ENCODE results near the gene SMAD5.

Gene SMAD5

DNA sequence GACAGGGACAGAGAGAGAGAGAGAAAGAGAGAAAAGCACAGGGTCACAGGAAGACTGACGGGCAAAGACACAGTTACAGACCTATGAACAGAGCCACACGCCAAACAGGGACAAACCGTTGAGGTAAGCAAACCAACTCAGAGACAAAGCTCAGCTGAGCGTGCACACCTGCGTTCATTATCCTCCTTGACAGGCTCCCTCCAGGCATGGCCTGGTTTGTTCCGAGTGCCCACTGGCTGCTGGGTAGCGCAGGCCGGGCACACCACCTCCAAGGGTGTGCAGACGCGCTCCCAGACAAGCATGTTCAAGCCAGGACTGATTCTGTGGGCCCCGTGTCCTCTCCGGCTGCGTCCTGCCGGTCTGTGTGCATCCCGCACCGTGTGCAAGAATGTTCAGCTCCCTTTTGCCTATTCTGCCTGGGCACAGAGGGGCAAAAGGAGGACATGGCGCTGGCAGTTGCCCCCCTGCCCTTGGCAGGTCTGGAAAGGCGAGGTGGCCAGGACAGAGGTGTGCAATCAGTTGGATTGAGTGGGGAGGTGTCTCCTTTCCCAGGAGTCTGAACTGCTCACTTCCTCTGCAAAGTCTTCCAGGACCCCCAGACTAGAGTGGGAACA is 60.8 kb downstream of the SMAD5 start:
- in situ Hi-C loops (cut with MboI; ENCODE audit: low sequenced_read_pairs): no loop called here

DNA sequence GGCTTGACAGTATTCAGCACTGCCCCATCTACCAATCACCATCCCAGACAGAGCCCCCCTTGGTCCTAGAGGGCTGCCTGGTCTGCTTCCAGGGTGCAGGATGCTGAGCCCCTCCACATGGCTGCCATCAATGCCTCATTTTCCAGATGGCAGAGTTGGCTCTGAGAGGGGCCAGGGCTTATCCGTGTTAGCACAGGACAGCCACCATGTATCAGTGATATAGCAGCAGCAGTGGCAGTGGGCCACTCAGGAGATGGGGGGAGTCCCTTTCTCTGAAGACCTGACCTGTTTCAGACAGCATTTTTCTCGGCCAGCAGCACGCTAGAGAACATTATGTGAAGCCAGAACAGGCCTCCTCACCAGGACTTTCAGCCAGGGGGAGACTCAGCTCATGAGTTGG is 61.9 kb downstream of the SMAD5 start:
- in situ Hi-C loops (cut with MboI; ENCODE audit: low sequenced_read_pairs): no loop called here

DNA sequence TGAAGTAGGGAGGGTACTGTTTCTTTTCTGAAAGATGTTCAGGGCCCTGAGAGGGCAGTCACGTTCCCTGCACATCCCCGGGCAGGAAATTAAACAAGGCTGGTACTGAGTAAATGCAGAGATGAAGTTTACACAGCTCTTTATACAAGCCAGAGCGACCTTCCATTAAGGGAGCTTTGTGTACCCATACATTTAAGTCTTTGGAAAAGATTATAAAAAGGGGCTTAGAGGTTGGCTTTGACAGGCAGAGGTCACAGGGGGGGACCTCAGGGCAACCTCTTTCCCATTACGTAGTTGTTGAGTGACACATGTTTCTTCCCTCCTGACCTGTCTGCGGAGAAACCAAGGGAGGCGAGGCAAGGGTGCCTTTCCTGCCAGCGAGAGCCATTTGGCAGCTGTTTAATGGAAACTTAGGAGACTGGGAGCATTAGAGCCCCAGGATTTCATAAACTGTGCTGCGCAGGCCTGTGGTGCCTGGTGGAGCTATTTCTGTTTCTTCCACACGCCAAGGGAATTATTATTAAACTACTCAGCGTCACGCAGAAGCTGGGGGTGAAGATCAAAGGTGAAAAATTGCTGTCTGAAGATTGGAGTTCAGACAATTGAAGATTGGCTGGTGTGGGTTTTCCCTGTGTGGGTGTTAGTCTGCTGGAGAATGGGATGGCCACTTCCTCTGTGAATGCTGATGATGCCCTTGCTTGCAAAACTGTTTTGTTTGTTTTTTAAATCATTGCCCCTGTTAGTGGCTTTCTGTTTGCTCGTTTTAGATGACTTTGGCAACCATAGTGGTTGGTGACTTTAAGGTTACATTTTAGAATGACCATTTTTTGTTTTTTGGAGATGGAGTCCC is 63.6 kb downstream of the SMAD5 start:
- in situ Hi-C loops (cut with MboI; ENCODE audit: low sequenced_read_pairs): no loop called here

DNA sequence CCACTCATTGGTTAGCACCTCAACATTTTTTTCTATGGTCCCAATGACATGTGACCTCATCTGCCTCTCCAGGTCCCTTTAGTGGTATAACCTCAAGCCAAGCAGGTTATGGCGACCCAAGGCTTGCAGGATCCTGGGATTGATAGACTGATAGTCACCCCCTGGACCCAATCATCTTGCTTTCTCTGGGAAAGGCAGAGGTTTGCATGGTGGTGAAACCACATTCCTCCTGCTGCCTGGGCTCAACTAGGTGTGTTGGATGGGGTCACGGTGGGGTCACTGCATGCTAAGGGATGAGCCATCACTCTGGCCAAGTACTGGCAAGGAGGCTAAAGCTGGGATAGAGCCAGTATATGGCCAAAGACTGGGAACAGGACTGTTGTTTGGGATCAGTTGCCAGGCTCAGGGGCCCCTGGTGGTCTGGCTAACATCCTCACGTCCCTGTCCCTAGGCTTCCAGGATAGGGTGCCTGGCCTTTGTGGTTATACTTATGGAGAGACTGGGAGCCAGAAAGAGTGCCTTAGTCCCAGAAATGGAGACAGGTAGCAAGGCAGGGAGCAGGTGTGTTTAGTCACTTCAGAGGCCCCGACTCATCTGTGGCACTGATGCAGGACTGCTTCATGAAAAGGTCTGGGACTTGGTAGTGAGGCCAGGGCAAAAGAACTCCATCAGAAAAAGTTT is 65.0 kb downstream of the SMAD5 start:
- in situ Hi-C loops (cut with MboI; ENCODE audit: low sequenced_read_pairs): no loop called here

DNA sequence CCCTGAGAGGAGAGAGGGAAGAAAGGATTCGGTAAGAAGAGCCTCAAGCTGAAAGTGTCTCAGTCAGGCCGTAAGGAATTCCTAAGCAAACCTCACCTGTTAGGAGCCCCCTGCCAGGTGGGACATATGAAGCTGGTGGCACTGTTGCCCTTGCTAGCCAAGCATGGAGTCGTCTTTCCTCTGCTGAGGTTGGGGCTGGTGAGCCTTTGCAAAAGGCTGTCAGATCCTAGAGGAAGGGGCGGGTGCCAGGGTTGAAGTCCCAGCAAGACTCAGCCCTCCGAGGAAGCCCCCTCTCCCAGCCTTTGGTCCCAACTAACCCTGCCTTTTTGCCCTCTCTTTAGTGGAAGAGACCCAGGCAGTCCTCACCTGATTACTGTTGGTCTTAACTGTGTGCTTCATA is 65.8 kb downstream of the SMAD5 start:
- in situ Hi-C loops (cut with MboI; ENCODE audit: low sequenced_read_pairs): no loop called here

DNA sequence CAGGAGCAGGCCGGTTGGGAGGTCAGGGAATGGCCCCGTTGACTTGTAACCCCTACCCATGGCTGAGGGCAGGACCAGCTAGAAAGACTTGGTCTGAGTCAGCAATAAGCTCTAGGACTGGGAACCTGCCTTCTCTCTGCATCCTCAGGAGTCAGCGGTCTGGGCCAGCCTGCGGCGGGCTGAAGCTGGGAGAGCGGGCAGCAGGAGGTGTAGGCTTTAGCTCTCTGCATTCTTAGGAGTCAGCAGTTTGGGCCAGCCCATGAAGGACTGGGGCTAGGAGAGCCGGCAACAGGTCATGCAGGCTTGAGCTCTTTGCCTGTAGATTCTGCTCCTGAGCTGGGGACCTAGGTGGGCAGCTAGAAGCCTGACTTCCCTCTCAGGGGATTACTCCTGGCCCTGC is 66.8 kb downstream of the SMAD5 start:
- in situ Hi-C loops (cut with MboI; ENCODE audit: low sequenced_read_pairs): no loop called here

DNA sequence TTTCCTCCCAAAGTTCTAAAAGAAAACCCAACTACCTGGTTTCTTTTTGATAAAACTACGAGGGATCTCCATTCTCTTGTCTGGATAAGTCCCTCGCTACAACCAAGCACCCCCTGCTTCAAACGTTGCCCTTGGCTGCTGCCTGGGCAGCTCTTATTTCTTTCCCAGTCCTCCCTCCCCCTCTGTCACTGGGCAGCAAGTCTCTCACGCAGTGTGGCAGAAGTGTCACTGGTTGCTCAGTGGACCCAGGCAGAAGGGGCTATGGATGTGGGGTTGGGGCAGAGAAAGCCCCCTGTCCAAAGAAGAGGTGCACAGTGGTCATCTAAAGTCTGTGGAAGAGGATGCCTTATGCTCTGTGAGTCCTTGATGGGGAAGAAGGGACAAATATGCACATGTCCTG is 67.5 kb downstream of the SMAD5 start:
- in situ Hi-C loops (cut with MboI; ENCODE audit: low sequenced_read_pairs): no loop called here

DNA sequence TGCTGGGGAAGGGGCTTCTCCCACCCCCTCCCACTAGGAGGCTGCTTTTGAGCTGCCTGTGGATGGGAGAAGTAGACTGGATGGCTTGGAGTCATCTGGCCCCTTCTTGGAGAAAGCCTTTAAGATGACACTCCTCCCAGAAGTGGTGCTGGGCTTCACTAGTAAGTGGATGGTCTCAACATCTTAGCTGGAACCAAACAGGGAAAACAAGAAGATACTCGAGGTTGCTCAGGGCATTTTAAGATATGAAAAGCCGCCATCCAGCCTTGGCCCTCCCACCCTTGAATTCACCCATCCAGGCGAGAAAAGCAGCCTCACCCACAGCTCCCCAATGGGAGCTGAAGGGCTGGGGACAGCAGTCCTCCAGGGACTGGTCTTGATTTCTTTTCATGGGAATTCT is 68.1 kb downstream of the SMAD5 start:
- in situ Hi-C loops (cut with MboI; ENCODE audit: low sequenced_read_pairs): no loop called here

DNA sequence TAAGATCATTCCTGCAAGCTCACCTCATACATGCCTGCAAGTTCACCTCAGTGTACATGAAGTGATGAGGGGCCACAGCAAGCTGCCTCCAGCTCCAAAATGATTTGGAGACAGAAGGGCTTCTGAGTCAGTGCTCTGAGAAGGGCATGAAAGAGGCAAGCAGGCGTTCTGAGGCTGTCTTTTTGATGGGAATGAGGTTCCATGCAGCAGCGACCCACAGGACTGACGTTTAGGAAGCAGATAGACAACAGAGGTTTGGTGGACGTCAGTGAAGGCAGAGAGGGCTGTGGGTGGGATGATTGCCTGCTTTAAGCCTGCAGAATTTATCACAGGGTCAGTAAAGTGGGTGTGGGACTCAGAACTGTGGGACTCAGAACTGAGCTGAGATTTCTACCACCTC is 69.2 kb downstream of the SMAD5 start:
- in situ Hi-C loops (cut with MboI; ENCODE audit: low sequenced_read_pairs): no loop called here

DNA sequence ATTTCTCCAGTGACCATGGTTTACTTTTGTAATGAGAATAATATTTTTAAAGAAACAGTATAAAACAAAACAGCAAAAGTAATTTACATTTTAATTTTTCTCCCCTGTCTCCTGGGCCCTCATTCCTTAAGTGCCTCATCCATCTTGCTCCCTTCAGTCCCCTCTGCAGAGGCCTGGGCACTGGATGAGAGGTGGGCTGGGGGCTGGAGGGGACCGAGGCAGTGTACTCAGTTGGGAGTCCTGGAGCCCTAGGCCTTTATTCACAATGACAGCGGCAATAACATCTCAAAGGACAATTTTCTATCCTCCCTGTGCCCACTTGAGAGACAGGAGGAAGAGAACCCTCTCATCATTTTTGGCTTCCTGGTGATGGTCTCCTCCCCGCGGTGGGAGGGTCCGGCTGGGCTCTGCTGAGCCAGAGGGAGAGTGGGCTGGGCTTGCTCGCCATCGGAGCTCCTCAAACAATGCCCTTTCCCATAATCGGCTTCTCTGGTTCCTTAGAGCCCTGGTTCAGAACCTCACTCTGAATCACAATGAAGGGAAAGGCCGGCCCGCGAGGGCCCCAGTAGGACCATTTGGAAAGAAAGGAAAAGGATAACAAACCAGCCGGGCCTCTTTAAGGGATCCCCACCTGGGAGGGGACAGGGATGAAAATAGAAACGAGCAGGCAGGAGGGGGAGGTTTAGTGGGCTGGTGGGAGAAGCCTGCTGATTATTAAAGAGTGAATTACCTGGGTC is 70.0 kb downstream of the SMAD5 start:
- in situ Hi-C loops (cut with MboI; ENCODE audit: low sequenced_read_pairs): no loop called here

DNA sequence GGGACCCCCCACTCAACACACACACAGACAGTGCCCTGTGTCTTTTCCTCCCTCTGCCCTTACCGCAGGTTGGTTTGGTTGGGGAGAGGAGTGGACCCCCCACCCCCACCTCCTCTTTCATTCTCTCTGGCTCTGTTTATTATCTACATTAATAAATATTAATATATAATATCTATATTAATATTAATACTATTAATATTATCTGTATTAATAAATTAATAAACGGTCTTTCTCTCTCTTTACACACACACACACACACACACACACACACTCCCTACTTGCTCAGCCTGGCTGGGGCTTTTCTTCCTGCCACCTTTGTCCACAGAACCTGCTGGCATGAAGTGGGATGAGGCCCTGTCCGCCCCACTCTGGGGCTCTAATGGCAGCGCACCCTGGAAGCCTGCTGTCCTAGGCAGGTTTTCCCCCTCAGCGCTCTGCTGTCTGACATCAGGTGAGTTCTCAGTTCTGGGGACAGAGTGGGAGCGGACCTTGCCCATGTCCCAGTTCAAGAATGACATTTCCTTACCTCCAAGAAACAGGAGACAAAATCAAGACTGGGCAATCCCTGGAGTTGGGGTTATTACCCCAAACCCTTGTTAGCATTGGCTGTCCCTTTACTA is 70.8 kb downstream of the SMAD5 start:
- in situ Hi-C loops (cut with MboI; ENCODE audit: low sequenced_read_pairs): no loop called here

DNA sequence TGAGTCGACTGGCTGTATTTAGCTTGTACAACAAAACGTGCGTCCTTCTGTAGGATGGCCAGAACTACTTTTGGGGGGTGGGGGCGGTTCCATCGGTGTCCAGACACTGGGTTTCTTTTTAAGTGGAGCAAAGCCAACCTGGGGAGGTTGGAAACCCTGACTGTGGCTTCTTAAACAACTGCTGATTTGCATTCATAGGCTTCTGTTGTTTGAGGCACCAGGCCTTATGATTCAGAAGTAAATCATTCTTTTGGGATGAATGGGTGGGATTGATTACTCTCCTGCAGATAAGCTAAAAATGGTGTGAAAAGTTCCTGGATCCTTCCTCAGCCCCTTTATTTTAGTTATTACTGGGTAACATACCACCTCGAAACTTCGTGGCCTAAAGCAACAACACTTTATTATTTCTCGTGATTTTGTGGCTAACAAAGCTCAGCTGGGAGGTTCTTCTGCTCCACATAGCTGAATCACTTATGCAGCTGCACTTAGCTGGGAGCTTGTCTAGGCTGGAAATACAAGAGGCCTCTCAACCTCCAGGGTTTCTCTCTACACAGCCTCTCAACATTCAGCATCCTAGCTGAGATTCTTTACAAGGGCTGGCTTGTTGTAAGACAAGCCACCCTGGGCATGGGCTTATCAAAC is 72.5 kb downstream of the SMAD5 start:
- in situ Hi-C loops (cut with MboI; ENCODE audit: low sequenced_read_pairs): no loop called here

DNA sequence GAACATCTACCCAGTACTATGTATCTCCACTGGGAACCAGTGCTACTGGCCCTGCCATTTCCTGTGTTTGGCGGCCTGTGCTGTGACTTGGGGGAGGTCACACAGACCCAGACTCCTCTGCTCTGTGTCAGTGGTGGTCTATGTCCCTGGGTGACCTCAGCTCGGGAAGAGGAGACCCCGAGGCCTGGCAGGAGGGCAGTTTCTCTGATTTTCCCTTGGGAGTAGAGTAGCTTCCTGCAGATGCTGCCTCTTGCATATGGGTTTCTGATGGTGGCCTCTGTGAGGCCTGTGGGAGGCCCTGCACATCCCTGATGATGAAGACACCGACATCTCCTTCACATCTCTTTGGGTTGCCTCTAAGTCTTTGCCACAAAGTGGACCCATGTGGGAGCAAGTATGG is 73.3 kb downstream of the SMAD5 start:
- in situ Hi-C loops (cut with MboI; ENCODE audit: low sequenced_read_pairs): no loop called here

DNA sequence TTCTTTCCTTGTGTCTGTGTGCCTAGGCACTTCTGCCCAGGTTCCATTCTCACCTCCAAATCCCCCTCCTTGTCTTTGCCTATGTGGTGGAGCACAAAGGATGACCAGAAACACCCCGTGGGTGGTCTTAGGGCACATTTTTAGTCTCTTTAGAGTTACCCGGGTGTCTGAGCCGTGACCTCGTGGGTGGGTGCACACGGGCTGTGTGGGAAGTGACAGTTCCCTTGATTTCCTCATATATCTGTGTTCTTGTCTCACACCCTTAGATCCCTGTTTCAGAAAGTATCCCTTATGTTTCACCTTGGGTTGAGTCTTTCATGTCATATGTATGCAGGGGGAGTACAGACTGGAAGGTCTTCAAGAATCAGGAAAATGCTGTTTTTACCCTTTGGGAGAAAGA is 73.7 kb downstream of the SMAD5 start:
- in situ Hi-C loops (cut with MboI; ENCODE audit: low sequenced_read_pairs): no loop called here

DNA sequence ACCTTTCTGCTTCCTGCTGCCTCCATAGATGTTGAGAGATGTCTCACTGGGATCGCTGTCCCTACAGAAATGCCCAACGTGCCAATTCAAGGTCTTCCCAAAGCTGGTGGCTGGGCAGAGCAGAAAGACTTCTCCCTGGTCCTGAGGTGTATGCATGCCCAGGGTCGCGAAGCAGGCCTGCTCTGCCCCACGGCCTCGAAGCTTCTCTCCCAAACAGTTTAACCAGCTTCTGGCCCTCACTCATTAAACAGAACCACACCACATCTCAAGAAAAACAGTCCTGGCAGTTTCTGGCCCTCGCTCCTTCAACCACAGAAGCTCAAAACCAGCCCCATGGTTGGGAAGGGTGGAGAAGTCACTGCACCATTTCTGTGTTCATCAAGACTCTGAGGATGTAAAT is 75.0 kb downstream of the SMAD5 start:
- in situ Hi-C loops (cut with MboI; ENCODE audit: low sequenced_read_pairs): no loop called here

DNA sequence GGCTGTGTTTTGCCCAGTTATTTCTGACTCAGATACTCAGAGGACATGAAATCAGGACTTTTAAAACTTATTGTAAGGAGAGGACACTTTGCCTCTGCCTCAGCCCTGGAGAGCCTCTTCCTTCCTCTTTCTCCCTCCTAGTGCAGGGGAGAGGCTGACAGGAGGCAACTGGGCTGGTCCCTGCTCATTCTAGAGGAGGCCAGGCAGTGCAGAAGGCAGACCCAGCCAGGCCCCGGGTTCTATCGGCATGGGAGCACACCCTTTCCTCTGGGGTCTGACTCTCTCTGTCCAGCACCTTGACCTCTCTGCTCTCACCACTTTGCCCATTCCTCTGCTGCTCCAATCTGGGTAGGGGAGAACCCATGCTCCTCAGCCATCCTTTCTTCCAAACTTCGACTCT is 76.3 kb downstream of the SMAD5 start:
- in situ Hi-C loops (cut with MboI; ENCODE audit: low sequenced_read_pairs): no loop called here

DNA sequence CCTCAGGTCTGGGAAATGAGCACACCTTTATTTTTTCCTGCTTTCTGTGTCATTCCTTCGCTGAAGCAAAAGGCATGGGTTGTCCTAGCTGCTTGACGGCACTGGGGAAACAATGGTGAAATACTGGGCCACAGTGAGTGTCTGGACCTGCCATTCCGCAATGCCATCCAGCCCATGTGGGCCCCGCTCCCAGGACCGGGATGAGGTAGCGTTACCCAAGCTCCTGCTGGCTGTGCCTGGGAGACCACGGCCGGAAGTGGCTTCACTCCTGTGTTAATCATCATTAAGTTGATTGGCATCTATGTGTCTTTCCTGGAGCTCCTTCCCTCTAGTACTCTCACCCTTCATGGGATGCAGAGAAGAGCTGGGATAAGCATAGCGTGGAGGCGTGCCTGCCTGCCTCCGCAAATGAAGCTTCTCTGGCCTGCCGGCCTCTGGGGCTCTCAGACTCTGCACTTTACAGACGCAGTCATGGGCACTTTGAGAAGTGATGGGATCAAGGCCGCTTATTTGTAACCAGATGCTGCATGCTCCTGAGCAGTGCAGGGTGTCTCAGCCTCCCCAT is 76.8 kb downstream of the SMAD5 start:
- in situ Hi-C loops (cut with MboI; ENCODE audit: low sequenced_read_pairs): no loop called here

DNA sequence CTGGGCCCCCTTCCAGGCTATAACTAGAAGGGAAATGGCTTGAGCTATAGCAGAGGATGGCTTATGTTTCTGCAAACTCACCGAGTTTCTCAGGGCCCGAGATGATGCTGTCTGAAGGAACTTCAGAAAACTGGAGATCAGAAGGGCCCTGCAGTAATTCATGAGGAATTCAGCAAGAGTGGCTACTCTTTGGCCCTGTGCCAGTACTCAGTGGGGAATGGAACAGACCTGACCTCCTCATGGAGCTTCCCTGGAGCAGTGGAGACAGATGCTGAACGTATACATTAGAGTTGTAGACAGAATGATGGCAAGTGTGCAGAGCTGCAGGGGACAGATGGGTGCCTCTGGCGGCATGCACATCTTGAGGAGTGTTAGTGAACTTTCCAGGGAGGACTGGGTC is 77.6 kb downstream of the SMAD5 start:
- in situ Hi-C loops (cut with MboI; ENCODE audit: low sequenced_read_pairs): no loop called here

DNA sequence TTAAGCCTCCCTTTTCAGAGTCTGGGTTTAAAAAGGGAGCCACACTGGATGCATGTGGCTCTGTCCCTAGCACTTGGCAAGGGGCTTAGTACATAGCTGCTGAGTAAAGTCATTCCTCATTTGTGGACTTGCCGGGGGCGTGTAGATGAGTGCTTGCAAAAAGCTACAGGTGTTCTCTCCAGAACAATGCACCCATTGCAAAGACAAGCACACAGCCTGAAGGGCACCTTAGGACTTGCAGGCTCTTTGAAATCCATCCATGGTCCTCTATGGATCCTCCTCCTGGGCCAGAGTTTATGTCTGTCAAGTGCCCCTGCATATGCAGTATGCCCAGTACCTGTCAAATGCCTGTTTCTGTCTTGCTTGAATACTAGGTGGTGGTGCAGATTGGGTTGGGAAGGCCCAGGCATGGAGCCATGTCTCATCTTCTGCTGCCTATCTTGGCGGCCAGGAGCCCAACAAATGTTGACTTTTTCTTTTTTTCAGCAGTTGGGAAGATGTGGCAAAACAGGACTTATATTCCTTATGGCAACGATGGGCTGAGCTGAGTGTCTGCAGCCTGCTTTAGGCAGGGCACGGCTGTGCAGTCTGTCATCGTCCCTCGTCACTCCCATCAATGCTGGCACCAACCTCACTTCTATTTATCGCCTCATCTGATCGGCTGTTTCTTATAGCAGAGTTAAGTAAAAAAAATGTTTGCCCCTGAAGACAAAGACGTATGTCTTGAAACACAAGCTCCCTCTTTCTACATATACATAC is 78.8 kb downstream of the SMAD5 start:
- in situ Hi-C loops (cut with MboI; ENCODE audit: low sequenced_read_pairs): no loop called here

Data from hTERT RPE-1 (cell line).